Stimulated activated memory B cell treated with anti-CD40 and anti-IgM and Interleukin-4, amounts not matched to agents 10 μg/mL and 1 μg/mL and 100 μg/mL, for 72 hours (primary cell): ENCODE results near the gene PRR3.
"Not testable (repeated sequence)": the region's sequence is repeated elsewhere in the genome, so short reads cannot be mapped to it uniquely, and the experiment has no call there.

Source experiments
- ATAC-seq: fragments of 150-1000 bp; cut with Tn5 transposase; 2 replicates; pipeline ENCODE4 v1.10.0; 2021
- H3K27ac Mint-ChIP-seq: one replicate; pipeline ENCODE4 v1.8.0; 2022; ENCODE audit warnings: mild to moderate bottlenecking, mixed read lengths
- H3K27me3 Mint-ChIP-seq: one replicate; pipeline ENCODE4 v1.8.0; 2022; ENCODE audit warnings: mixed read lengths
- H3K36me3 Mint-ChIP-seq: one replicate; pipeline ENCODE4 v1.8.0; 2022; ENCODE audit warnings: mixed read lengths
- H3K4me1 Mint-ChIP-seq: one replicate; pipeline ENCODE4 v1.8.0; 2022; ENCODE audit warnings: mixed read lengths
- H3K4me3 Mint-ChIP-seq: one replicate; pipeline ENCODE4 v1.8.0; 2022; ENCODE audit warnings: mild to moderate bottlenecking, moderate library complexity, mixed read lengths
- H3K9me3 Mint-ChIP-seq: one replicate; pipeline ENCODE4 v1.8.0; 2022; ENCODE audit warnings: mixed read lengths

Gene PRR3

GRCh38 chr6:30521082-30521481, 36.0 kb upstream of the PRR3 start:
- H3K9me3 Mint-ChIP-seq, H3K4me3 Mint-ChIP-seq, H3K36me3 Mint-ChIP-seq, ATAC-seq, H3K27me3 Mint-ChIP-seq: not testable (repeated sequence)
- Mint-ChIP-seq H3K4me1 (peaks cover 68% of the 10 kb centered on the region), H3K27ac (peak overlapping the region; percentile 78)

- H3K36me3 Mint-ChIP-seq, ATAC-seq, H3K27me3 Mint-ChIP-seq, H3K9me3 Mint-ChIP-seq, H3K4me3 Mint-ChIP-seq: not testable (repeated sequence)
- peaks cover 64% of the 10 kb centered on the region for H3K4me1 Mint-ChIP-seq
- peak overlapping the region; percentile 78 for H3K27ac Mint-ChIP-seq
These were observed 35.1 kb upstream of the PRR3 start for GRCh38 chr6:30521952-30522351.

GRCh38 chr6:30526444-30526843, 30.7 kb upstream of the PRR3 start:
- Mint-ChIP-seq H3K27ac (peak overlapping the region; percentile 78), H3K4me1 (peaks cover 80% of the 10 kb centered on the region)
- H3K9me3 Mint-ChIP-seq, ATAC-seq, H3K27me3 Mint-ChIP-seq, H3K36me3 Mint-ChIP-seq, H3K4me3 Mint-ChIP-seq: not testable (repeated sequence)

GRCh38 chr6:30529349-30529875, 27.7 kb upstream of the PRR3 start:
- H3K27me3 Mint-ChIP-seq, H3K9me3 Mint-ChIP-seq, H3K36me3 Mint-ChIP-seq: not testable (repeated sequence)
- peak overlapping the region; percentile 78 for H3K27ac Mint-ChIP-seq
- peaks cover 74% of the 10 kb centered on the region for H3K4me1 Mint-ChIP-seq
- H3K4me3 Mint-ChIP-seq: peak overlapping the region; percentile 11
- peak; percentile 89 for ATAC-seq

- Mint-ChIP-seq H3K9me3 (no peaks in the 10 kb centered on the region), H3K27ac (peak overlapping the region; percentile 78), H3K4me1 (peaks cover 68% of the 10 kb centered on the region), H3K4me3 (no peak overlapping the region), H3K36me3 (peaks cover 2% of the 10 kb centered on the region), H3K27me3 (no peaks in the 10 kb centered on the region)
- no peak for ATAC-seq
These were observed 27.1 kb upstream of the PRR3 start for GRCh38 chr6:30530014-30530413.

GRCh38 chr6:30533460-30534294, 23.4 kb upstream of the PRR3 start:
- no peak for ATAC-seq
- Mint-ChIP-seq H3K27ac (peak overlapping the region; percentile 80), H3K27me3 (no peaks in the 10 kb centered on the region), H3K4me1 (peaks cover 44% of the 10 kb centered on the region), H3K36me3 (no peaks in the 10 kb centered on the region), H3K4me3 (peak overlapping the region; percentile 58), H3K9me3 (no peaks in the 10 kb centered on the region)

GRCh38 chr6:30537931-30538330, 19.2 kb upstream of the PRR3 start:
- no peaks in the 10 kb centered on the region for H3K27me3 Mint-ChIP-seq
- ATAC-seq: no peak
- H3K9me3 Mint-ChIP-seq: no peaks in the 10 kb centered on the region
- H3K4me3 Mint-ChIP-seq: no peak overlapping the region
- no peak overlapping the region for H3K27ac Mint-ChIP-seq
- H3K36me3 Mint-ChIP-seq: no peaks in the 10 kb centered on the region
- H3K4me1 Mint-ChIP-seq: peaks cover 25% of the 10 kb centered on the region

GRCh38 chr6:30541515-30542403, 15.3 kb upstream of the PRR3 start:
- H3K4me3 Mint-ChIP-seq: peak overlapping the region; percentile 85
- peaks cover 30% of the 10 kb centered on the region for H3K4me1 Mint-ChIP-seq
- peaks cover under 1% of the 10 kb centered on the region for H3K36me3 Mint-ChIP-seq
- peak; percentile 92 for ATAC-seq
- H3K27me3 Mint-ChIP-seq: no peaks in the 10 kb centered on the region
- no peaks in the 10 kb centered on the region for H3K9me3 Mint-ChIP-seq
- peak overlapping the region; percentile 59 for H3K27ac Mint-ChIP-seq

- Mint-ChIP-seq H3K4me3 (peak overlapping the region; percentile 85), H3K36me3 (peaks cover 5% of the 10 kb centered on the region), H3K27me3 (no peaks in the 10 kb centered on the region), H3K9me3 (no peaks in the 10 kb centered on the region), H3K27ac (peak overlapping the region; percentile 59), H3K4me1 (peaks cover 30% of the 10 kb centered on the region)
- peak; percentile 77 for ATAC-seq
These were observed 14.7 kb upstream of the PRR3 start for GRCh38 chr6:30542404-30542725.

- peaks cover 30% of the 10 kb centered on the region for H3K4me1 Mint-ChIP-seq
- H3K27ac Mint-ChIP-seq: peak overlapping the region; percentile 59
- no peak for ATAC-seq
These were observed 14.2 kb upstream of the PRR3 start for GRCh38 chr6:30542915-30543314.

GRCh38 chr6:30543821-30544220, 13.3 kb upstream of the PRR3 start:
- H3K4me1 Mint-ChIP-seq: peaks cover 30% of the 10 kb centered on the region
- H3K9me3 Mint-ChIP-seq: no peaks in the 10 kb centered on the region
- no peak overlapping the region for H3K4me3 Mint-ChIP-seq
- peaks cover 14% of the 10 kb centered on the region for H3K36me3 Mint-ChIP-seq
- no peaks in the 10 kb centered on the region for H3K27me3 Mint-ChIP-seq
- H3K27ac Mint-ChIP-seq: peak overlapping the region; percentile 44
- no peak for ATAC-seq

More at GRCh38 chr6:30542915-30543314, 14.2 kb upstream of the PRR3 start:
- peak overlapping the region; percentile 6 for H3K4me3 Mint-ChIP-seq
- H3K27me3 Mint-ChIP-seq: no peaks in the 10 kb centered on the region
- no peaks in the 10 kb centered on the region for H3K9me3 Mint-ChIP-seq
- peaks cover 5% of the 10 kb centered on the region for H3K36me3 Mint-ChIP-seq

- no peaks in the 10 kb centered on the region for H3K27me3 Mint-ChIP-seq
- no peaks in the 10 kb centered on the region for H3K9me3 Mint-ChIP-seq
- H3K27ac Mint-ChIP-seq: peak overlapping the region; percentile 44
- peaks cover 30% of the 10 kb centered on the region for H3K4me1 Mint-ChIP-seq
- no peak overlapping the region for H3K4me3 Mint-ChIP-seq
- H3K36me3 Mint-ChIP-seq: peaks cover 23% of the 10 kb centered on the region
- peak; percentile 66 for ATAC-seq
These were observed 12.3 kb upstream of the PRR3 start for GRCh38 chr6:30544666-30545272.

GRCh38 chr6:30547454-30547853, 9.6 kb upstream of the PRR3 start:
- no peak for ATAC-seq
- Mint-ChIP-seq H3K9me3 (no peaks in the 10 kb centered on the region), H3K27me3 (no peaks in the 10 kb centered on the region), H3K36me3 (peaks cover 50% of the 10 kb centered on the region), H3K4me1 (peaks cover 20% of the 10 kb centered on the region), H3K27ac (no peak overlapping the region), H3K4me3 (no peak overlapping the region)

- Mint-ChIP-seq H3K4me1 (peaks cover 16% of the 10 kb centered on the region), H3K9me3 (no peaks in the 10 kb centered on the region), H3K27me3 (no peaks in the 10 kb centered on the region), H3K36me3 (peaks cover 59% of the 10 kb centered on the region), H3K27ac (peak overlapping the region; percentile 27), H3K4me3 (no peak overlapping the region)
- ATAC-seq: no peak
These were observed 8.7 kb upstream of the PRR3 start for GRCh38 chr6:30548375-30548774.

- no peak overlapping the region for H3K4me3 Mint-ChIP-seq
- H3K36me3 Mint-ChIP-seq: peaks cover 53% of the 10 kb centered on the region
- H3K27ac Mint-ChIP-seq: peak overlapping the region; percentile 97
- peaks cover 36% of the 10 kb centered on the region for H3K4me1 Mint-ChIP-seq
- no peaks in the 10 kb centered on the region for H3K27me3 Mint-ChIP-seq
- no peak for ATAC-seq
- H3K9me3 Mint-ChIP-seq: no peaks in the 10 kb centered on the region
These were observed 2.7 kb upstream of the PRR3 start for GRCh38 chr6:30554404-30554803.
